Kidney tubule cell (primary cell): ENCODE results near the gene IRX6.
A peak's percentile ranks its signal among the peaks of the same experiment; 100 is the strongest.

Experiments used
- DNase-seq: peaks from one replicate; pipeline ENCODE4 v3.0.0-alpha.2; 2018; ENCODE audit warnings: low spot score

IRX6 gene

DNA sequence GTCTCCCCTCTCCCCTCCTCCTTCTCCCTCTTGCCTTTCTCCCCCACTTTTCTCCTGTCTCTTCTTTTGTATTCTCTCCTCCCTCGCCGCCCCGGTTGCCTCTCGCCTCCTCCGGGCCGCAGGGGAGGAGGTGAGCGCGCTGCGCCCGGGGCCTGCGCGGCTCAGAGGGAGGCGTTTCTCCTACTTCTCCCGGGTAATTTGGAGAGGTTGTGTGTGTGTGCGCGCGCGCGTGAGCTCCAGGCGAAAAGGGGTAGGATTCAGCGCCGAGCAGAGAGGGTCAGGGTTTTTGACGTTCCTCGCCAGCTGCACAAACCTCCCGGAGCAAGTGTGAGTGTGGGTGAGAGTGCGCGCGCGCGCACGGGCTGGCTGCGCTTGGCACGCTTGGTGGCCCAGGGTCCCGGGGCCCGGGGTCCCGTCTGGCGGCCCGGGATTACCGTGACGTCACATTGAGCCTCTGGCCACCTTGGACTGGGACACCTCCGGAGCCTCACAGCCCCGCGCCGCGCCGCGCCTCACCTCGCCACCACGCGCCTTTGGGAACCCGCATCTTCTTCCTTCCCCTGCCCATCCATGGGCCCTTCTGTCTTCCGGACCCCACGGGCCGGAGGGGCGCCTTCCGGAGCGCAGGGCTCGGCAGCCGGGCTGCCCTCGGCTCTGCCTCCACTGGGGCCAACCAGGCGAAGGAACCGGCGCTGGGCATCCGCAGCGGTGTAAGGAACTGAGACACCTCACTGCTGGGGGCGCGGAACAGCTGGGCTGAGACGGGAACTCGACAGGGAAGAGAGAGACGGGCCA, 479 bp downstream of the IRX6 start:
- DNase-seq, result peak; percentile 18

DNA sequence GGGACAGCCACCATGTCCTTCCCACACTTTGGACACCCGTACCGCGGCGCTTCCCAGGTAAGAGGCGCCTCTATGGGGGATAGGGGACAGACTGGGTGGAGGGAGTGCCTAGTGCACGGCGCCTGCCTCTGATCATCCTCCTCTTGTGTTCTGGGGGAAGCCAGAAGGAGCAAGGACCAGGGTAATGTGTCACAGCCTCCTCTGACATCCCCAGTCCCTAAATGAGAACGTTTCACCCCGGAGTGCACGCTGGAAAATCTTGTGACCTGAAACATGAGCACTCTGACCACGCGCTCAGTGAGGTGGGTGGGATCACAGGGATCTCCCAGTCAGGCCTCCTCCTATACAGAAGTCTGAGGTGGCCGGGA, 1.1 kb downstream of the IRX6 start:
- no peak for DNase-seq

DNA sequence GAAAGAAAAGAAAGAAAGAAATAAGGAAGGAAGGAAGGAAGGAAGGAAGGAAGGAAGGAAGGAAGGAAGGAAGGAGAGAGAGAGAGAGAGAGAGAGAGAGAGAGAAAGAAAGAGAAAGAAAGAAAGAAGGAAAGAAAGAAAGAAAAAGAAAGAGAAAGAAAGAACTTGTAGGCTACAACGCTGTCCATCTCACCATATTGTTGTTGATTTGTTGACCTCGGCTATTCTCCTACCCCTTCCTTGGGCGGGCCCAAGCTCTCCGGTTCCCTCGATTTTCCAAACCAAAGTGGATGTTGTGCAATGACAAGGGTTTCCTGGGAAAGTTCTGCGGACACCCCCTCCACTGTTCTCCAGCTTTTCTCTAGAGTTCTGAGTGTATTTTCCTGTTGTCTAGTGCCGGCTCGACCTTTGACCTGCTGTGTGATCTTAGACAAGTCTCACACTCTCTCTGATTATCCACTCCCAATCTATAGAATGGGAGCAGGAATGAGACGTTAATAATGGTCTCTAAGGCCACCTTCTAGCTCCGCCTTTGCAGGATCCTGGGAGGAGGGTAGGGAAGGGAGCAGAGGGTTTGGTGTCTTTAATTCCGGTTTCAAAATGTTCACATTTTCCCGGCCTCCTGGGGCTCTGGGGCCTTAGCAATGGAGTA, 1.6 kb downstream of the IRX6 start:
- DNase-seq, result no peak

GRCh38 chr16:55326261-55327092, 2.5 kb downstream of the IRX6 start:
- DNase-seq, result peak; percentile 17

GRCh38 chr16:55328611-55329569, 4.9 kb downstream of the IRX6 start:
- no peak for DNase-seq

GRCh38 chr16:55329791-55330428, 5.9 kb downstream of the IRX6 start:
- DNase-seq, result peak; percentile 21

DNA sequence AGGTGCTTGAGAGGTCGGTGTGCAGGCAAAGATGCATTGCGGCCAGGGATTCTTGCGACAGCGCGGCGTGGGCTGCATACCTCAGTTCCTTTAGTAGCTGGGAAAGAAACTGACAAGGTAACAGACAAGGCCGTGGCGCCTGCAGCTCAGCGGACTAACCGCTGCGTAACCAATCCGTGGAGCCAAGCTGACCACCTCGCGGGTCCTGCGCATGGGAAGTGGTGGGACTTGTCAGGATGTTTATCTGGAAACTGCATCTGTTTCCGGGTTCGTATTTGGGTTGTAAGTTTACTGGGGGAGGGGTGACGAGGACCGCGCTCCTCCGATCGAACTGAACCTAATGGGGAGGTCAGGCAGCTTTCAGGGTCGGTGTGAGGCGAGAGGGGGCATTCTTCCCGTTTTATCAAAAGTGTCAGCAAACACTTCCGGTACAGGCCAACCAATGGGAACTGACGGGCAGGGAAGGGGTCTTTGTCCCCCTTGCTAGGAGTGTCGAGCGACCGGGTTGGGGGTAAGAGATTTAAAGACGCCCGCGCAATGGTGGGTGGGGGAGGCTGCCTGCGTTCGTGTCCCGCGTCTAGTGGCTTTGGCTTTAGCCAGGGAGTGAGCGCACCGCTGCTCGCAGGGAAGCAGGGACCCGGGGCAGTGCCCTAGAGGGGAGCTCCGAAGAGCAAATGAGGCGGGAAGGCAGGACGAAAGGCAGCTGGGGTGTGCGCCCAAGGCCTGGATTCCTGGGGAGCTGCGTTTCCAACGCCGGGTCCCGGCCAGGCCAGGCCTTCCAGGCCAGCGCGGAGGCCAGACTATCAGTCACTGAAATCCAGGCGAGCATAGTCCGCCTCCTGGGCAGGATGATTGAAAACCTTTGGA, 7.0 kb downstream of the IRX6 start:
- DNase-seq, result no peak

DNA sequence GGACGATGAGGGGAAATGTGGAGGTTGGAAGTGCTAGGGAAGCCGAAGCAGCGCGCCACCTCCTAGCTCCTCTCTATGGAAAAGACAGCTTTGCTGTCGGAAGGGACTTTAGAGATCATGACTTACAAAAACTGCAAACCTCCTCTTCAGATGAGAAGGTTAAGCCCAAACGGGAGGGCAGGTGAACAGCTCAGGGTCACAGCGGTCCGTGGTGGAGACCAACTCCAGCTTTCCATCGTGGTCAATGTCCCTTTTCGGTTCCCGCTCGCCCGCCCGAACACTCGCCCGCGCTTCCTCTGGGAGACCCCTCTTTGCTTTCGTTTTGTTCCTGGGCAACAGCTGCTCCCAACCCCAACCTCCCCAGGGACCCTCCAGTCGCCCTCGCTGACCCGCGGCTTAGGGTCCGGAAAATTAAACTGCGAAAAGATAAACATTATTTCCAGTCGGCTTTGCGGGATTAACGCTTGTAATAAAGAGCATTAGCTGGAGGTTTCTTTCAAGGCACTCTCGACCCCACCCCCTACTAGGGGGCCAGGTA, 7.7 kb downstream of the IRX6 start:
- no peak for DNase-seq

GRCh38 chr16:55333684-55334083, 9.7 kb downstream of the IRX6 start:
- DNase-seq, result peak; percentile 50

DNA sequence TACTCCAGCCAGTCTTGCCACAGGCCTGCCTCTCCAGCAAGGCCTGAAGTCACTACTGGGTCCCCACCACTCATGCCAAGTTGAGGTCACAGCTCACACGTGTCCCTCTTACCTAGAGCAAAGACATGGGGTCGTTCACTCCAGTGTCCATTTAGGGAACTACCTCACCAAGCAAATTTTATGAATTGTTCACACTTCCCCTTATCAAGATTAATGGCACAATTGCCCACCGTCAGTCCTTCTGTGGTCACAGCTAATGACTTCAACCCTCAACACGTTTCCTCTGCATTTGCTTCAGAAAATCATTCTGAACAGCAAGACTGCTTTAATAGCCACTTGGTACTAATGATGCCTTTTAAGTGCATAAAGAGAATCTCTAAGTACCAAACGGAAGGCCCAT, 14.6 kb downstream of the IRX6 start:
- no peak for DNase-seq

- DNase-seq, result no peak
Measured at GRCh38 chr16:55340445-55340844, 16.4 kb downstream of the IRX6 start.

DNA sequence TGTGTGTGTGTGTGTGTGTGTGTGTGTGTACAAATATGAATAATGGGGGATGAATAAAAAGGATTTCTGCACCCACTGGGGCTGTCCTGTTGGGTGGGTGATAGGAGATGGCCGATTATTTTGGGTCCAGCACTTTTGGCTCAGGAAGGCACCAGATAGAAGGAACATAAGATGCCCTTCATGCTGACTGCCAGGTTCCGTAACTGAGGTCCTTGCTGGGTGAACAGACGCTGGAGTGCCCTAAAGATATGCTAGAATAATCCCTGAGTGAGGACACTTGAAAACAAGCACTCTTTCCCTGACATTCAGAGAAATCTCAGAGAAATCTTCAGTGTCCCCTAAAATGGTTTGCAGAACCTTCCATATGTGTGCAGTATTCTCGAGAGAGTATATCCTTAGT, 17.7 kb downstream of the IRX6 start:
- no peak for DNase-seq

DNA sequence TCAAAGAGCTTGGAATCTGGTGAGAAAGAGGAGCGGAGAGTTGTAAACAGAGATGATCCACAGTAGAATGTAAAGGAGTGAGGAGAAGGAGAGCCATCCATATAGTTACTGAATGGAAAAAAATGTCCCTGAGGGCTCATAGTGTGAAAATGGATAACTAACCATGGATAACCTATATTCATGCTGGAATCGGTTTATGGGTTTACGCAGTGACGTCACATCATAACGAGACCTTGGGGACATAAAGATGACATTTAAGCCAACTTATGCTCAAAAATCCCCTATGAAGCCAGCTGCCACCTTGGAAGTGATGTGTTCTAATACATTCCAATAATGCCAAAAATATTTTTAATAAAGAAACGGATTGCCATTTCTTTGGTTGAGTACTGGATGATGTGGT, 22.5 kb downstream of the IRX6 start:
- no peak for DNase-seq

- DNase-seq, result no peak
Measured at GRCh38 chr16:55349867-55350266, 25.9 kb downstream of the IRX6 start.

- no peak for DNase-seq
Measured at GRCh38 chr16:55350984-55351383, 27.0 kb downstream of the IRX6 start.

DNA sequence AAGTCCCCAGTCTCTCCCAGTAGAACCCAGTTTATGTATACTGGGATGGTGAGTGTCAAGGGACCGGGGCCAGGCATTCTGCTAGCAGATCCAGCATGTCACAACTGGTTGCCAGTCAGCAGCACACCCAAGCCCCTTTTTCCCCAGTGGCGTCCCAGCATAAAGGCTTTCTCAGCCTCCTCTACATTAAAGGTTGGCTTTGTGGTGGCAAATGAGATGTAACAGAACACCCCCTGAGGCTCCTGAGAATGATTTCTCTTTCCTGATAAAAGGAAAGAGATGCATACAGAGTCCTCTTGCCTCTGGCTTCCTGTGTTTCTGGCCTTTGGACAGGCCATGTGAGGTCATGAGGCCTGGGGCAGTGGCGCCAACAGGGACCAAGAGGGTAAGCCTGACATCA, 27.9 kb downstream of the IRX6 start:
- DNase-seq, result no peak

GRCh38 chr16:55357241-55357640, 33.2 kb downstream of the IRX6 start:
- DNase-seq, result no peak

DNA sequence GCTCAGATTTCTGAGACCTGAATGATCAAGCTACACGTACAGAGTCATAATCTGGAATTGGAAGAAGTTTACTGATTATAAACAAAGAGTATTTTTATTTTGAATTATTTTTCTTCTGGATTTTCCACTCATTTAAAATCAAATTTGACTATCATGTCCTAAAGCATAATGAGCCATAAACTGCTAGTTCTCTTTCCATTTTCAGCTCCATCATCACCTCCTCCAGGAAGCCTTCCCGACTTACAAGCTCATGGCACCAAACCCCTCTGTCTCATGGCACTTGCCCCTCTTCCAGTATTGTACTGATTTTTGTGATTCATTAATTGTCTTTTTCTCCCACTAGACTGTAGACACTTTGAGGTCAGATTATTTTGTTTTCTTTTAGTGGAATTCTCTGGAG, 35.9 kb downstream of the IRX6 start:
- DNase-seq, result no peak

GRCh38 chr16:55364811-55365210, 40.8 kb downstream of the IRX6 start:
- no peak for DNase-seq

DNA sequence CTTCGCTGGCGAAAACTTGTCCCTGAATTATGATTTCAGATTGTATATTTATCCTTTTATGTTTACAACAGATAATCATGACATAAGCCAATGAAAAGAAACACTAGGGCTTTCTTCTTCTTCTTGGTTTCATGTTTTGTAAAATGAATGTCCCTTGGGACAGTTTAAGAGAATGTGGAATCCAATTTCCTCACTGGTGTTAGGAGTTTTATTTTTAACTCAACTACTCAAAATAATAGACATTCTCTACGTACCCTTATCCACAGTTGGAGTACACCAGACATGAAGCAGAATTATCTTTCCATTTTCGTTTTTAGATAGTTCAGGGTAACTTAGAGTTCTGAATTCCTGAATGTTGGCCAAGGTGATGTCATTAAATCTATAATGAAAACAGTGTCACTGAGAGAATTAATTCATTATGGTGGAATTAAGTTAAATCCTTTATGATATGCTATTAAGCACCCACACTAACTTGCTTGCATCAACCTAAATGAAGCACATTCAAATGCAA, 43.4 kb downstream of the IRX6 start:
- no peak for DNase-seq
